ENCODE measurements around the gene DSCAML1. TPM values are rescaled to one million over a fixed set of nuclear protein-coding genes. Genes with fewer than 3 reads are reported as not detected.

DSCAML1 gene
- total RNA-seq, 2 experiments from 2014 or later: not detected

DNA sequence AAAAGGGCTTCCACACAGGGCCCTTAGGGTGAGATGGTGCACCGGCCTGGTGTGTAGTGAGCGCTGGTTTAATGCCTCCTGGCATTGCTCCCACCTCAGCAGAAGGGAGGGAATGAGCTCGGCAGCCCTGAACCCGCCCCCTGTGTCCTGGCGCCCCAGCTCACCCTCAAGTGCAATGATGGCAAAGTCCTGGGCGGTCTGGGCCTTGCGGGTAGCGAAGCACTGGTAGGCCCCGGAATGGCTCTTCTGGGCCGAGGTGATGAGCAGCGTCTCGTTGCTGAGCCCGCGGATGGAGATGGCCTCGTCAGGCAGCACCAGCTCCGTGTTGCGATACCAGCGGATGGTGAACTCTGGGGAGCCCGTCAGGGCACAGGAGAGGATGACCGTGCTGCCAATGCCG, 276.1 kb downstream of the DSCAML1 start:
- no peaks in the 10 kb centered on the region for H3K9me3 ChIP-seq (ENCODE audit: low read length)
- H3K79me2 ChIP-seq (ENCODE audit: insufficient read depth, low read depth, low read length): no peaks in the 10 kb centered on the region
- ChIA-PET CTCF (ENCODE audit: unreplicated experiment) (interaction anchor here (0.6 kb wide), 1 partner anchor 56 kb away, joined by 11 read pairs; no protein-coding TSS in a partner anchor), POLR2A (no interaction called here)
- no TSS peak for BruUV-seq (replicated peaks)
- no peaks in the 10 kb centered on the region for H3K4me1 ChIP-seq (ENCODE audit: insufficient read depth, low read length, poor library complexity, severe bottlenecking)
- TF ChIP-seq, protein P1, sequence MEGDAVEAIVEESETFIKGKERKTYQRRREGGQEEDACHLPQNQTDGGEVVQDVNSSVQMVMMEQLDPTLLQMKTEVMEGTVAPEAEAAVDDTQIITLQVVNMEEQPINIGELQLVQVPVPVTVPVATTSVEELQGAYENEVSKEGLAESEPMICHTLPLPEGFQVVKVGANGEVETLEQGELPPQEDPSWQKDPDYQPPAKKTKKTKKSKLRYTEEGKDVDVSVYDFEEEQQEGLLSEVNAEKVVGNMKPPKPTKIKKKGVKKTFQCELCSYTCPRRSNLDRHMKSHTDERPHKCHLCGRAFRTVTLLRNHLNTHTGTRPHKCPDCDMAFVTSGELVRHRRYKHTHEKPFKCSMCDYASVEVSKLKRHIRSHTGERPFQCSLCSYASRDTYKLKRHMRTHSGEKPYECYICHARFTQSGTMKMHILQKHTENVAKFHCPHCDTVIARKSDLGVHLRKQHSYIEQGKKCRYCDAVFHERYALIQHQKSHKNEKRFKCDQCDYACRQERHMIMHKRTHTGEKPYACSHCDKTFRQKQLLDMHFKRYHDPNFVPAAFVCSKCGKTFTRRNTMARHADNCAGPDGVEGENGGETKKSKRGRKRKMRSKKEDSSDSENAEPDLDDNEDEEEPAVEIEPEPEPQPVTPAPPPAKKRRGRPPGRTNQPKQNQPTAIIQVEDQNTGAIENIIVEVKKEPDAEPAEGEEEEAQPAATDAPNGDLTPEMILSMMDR (conservative IDR thresholded peaks at IDR 0.05; ENCODE audit: low read length): no peak
- TF ChIP-seq EZH2phosphoT487 (IDR thresholded peaks at IDR 0.05; ENCODE audit: borderline replicate concordance, low read depth, low read length): no peak
- H3K9me2 ChIP-seq (ENCODE audit: insufficient read depth, low read length): no peaks in the 10 kb centered on the region
- no peak for DNase-seq (ENCODE audit: low spot score)
- no peaks in the 10 kb centered on the region for H3K36me3 ChIP-seq (ENCODE audit: insufficient read depth, low read length)
- no peak overlapping the region for H3K4me3 ChIP-seq (ENCODE audit: low read depth, low read length, poor library complexity, severe bottlenecking)
- intact Hi-C loops (cut with micrococcal nuclease; ENCODE audit: unreplicated experiment): no loop called here
- H3K27ac ChIP-seq (ENCODE audit: low read depth, low read length, poor library complexity, severe bottlenecking): no peak overlapping the region
- no peak overlapping the region for H3K4me2 ChIP-seq (ENCODE audit: low read length)
- no peaks in the 10 kb centered on the region for H4K20me1 ChIP-seq (ENCODE audit: insufficient read depth, low read length)
- no peak overlapping the region for H2AFZ ChIP-seq (ENCODE audit: low read length)

DNA sequence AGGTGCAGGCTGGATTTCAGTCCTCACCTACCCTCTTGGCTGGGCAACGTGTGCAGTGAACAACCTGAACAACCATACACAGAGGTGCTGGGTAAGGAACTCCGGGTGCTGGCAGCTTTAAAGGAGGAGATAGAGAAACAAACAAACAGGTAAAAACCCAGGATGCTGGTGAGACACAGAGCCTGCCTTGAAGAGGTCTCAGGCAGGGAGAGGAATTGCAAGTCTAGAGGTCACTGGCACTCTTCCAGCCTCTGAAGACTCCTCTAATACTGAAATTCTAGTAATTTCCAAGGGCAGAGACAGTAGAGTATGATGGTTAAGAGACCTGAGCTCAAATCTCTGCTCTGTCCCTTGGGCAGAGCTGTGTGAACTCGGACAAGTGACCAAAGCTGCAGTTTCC, 276.8 kb downstream of the DSCAML1 start:
- BruUV-seq (replicated peaks): no TSS peak
- Histone ChIP-seq H2AFZ (ENCODE audit: low read length) (no peak overlapping the region), H3K4me1 (ENCODE audit: insufficient read depth, low read length, poor library complexity, severe bottlenecking) (no peaks in the 10 kb centered on the region), H3K27ac (ENCODE audit: low read depth, low read length, poor library complexity, severe bottlenecking) (no peak overlapping the region), H3K9me2 (ENCODE audit: insufficient read depth, low read length) (no peaks in the 10 kb centered on the region), H4K20me1 (ENCODE audit: insufficient read depth, low read length) (no peaks in the 10 kb centered on the region), H3K36me3 (ENCODE audit: insufficient read depth, low read length) (no peaks in the 10 kb centered on the region), H3K9me3 (ENCODE audit: low read length) (no peaks in the 10 kb centered on the region), H3K4me2 (ENCODE audit: low read length) (no peak overlapping the region), H3K4me3 (ENCODE audit: low read depth, low read length, poor library complexity, severe bottlenecking) (no peak overlapping the region), H3K79me2 (ENCODE audit: insufficient read depth, low read depth, low read length) (no peaks in the 10 kb centered on the region)
- intact Hi-C loops (cut with micrococcal nuclease; ENCODE audit: unreplicated experiment): no loop called here
- no peak for DNase-seq (ENCODE audit: low spot score)
- ChIA-PET POLR2A (no interaction called here), CTCF (ENCODE audit: unreplicated experiment) (no interaction called here)
- TF ChIP-seq, protein P1 (conservative IDR thresholded peaks at IDR 0.05; ENCODE audit: low read length): no peak
- no peak for TF ChIP-seq EZH2phosphoT487 (IDR thresholded peaks at IDR 0.05; ENCODE audit: borderline replicate concordance, low read depth, low read length)

DNA sequence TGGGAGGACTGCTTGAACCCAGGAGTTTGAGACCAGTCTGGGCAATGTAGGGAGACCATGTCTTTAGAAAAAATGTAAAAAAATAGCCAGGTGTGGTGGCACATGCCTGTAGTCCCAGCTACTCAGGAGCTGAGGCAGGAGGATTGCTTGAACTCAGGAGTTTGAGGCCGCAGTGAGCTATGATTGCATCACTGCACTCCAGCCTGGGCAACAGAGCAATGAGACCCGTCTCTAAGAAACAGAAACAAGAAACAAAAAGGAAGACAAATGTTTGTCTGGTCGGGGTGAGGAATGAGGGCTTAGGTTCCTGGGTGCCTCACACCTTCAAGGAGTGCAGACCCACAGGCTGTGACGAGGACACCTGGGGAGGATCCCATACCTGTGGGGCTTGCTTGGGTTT, 277.4 kb downstream of the DSCAML1 start:
- Histone ChIP-seq H3K4me3 (ENCODE audit: low read depth, low read length, poor library complexity, severe bottlenecking) (no peak overlapping the region), H2AFZ (ENCODE audit: low read length) (no peak overlapping the region), H3K9me3 (ENCODE audit: low read length) (no peaks in the 10 kb centered on the region), H3K4me2 (ENCODE audit: low read length) (no peak overlapping the region), H3K4me1 (ENCODE audit: insufficient read depth, low read length, poor library complexity, severe bottlenecking) (no peaks in the 10 kb centered on the region), H3K36me3 (ENCODE audit: insufficient read depth, low read length) (no peaks in the 10 kb centered on the region), H3K79me2 (ENCODE audit: insufficient read depth, low read depth, low read length) (no peaks in the 10 kb centered on the region), H3K9me2 (ENCODE audit: insufficient read depth, low read length) (no peaks in the 10 kb centered on the region), H4K20me1 (ENCODE audit: insufficient read depth, low read length) (no peaks in the 10 kb centered on the region), H3K27ac (ENCODE audit: low read depth, low read length, poor library complexity, severe bottlenecking) (no peak overlapping the region)
- BruUV-seq (replicated peaks): no TSS peak
- DNase-seq (ENCODE audit: low spot score): no peak
- POLR2A ChIA-PET: no interaction called here
- CTCF ChIA-PET (ENCODE audit: unreplicated experiment): no interaction called here
- intact Hi-C loops (cut with micrococcal nuclease; ENCODE audit: unreplicated experiment): no loop called here
- no peak for TF ChIP-seq EZH2phosphoT487 (IDR thresholded peaks at IDR 0.05; ENCODE audit: borderline replicate concordance, low read depth, low read length)

All from OCI-LY7 (cell line).